ENCODE results near the gene KNG1.
"Not testable (repeated sequence)": the region's sequence is repeated elsewhere in the genome, so short reads cannot be mapped to it uniquely, and the experiment has no call there.

DNA sequence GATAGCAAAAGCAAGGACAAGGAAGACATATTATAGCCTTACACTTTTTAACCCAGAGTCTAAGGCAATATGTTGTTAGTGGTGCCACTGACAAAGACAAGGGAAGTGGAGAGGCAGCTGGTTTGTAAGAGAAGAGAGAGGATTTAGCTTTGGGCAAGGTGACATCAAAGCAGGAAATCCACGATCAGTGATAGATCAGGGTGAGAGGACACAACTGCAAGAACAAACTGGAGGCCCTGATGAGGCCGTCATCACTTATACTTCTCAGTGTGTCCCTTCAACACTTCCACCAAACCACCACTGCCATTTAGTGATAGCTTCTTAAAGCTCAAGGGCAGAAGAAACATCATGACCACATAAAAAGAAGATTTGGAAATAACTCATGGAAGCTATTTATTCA lies 30.7 kb upstream of the KNG1 start:
- TF ChIP-seq, protein P1, sequence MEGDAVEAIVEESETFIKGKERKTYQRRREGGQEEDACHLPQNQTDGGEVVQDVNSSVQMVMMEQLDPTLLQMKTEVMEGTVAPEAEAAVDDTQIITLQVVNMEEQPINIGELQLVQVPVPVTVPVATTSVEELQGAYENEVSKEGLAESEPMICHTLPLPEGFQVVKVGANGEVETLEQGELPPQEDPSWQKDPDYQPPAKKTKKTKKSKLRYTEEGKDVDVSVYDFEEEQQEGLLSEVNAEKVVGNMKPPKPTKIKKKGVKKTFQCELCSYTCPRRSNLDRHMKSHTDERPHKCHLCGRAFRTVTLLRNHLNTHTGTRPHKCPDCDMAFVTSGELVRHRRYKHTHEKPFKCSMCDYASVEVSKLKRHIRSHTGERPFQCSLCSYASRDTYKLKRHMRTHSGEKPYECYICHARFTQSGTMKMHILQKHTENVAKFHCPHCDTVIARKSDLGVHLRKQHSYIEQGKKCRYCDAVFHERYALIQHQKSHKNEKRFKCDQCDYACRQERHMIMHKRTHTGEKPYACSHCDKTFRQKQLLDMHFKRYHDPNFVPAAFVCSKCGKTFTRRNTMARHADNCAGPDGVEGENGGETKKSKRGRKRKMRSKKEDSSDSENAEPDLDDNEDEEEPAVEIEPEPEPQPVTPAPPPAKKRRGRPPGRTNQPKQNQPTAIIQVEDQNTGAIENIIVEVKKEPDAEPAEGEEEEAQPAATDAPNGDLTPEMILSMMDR (IDR thresholded peaks at IDR 0.05; ENCODE audit: extremely low read depth in 1 of 2, insufficient read depth in 1 of 2, low read depth in 1 of 2, low read length in 2 of 2) = not testable (repeated sequence)
- not testable (repeated sequence) for TF ChIP-seq EZH2 (IDR thresholded peaks at IDR 0.05; ENCODE audit: borderline replicate concordance, low read depth, low read length, severe bottlenecking); POLR2A (IDR thresholded peaks at IDR 0.05; ENCODE audit: low read depth, low read length); POLR2AphosphoS5 (IDR thresholded peaks at IDR 0.05; ENCODE audit: insufficient read depth, low read depth, low read length)

All from endothelial cell of umbilical vein (primary cell).